Retina (tissue), 1 donor: ENCODE data around the gene MSL3.

Experiments
- DNase-seq: peaks from one replicate; pipeline ENCODE4 v3.0.0-alpha.2; 2016

MSL3 gene

GRCh38 chrX:11757719-11758399 is at the start of gene MSL3:
Gene MSL3, plus strand, starts transcription at chrX:11758237. Its CDS starts 27 bp downstream, at chrX:11758264.
- peak; percentile 82 for DNase-seq

- no peak for DNase-seq
Measured at GRCh38 chrX:11722304-11722703, 35.7 kb upstream of the MSL3 start.

- peak; percentile 21 for DNase-seq
Measured at GRCh38 chrX:11724122-11725017, 33.7 kb upstream of the MSL3 start.

GRCh38 chrX:11725631-11726442 is 32.2 kb upstream of the MSL3 start:
- DNase-seq, result no peak

- DNase-seq, result no peak
Measured at GRCh38 chrX:11728556-11728955, 29.5 kb upstream of the MSL3 start.

GRCh38 chrX:11733614-11734013 is 24.4 kb upstream of the MSL3 start:
- DNase-seq, result no peak

- DNase-seq, result no peak
Measured at GRCh38 chrX:11739776-11740175, 18.3 kb upstream of the MSL3 start.

GRCh38 chrX:11740794-11741193 is 17.2 kb upstream of the MSL3 start:
- no peak for DNase-seq

GRCh38 chrX:11741574-11741973 is 16.5 kb upstream of the MSL3 start:
- no peak for DNase-seq

- DNase-seq, result no peak
Measured at GRCh38 chrX:11745881-11746280, 12.2 kb upstream of the MSL3 start.

GRCh38 chrX:11750046-11750445 is 8.0 kb upstream of the MSL3 start:
- DNase-seq, result no peak

- DNase-seq, result no peak
Measured at GRCh38 chrX:11750694-11751093, 7.3 kb upstream of the MSL3 start.

- DNase-seq, result no peak
Measured at GRCh38 chrX:11751261-11751660, 6.8 kb upstream of the MSL3 start.

- no peak for DNase-seq
Measured at GRCh38 chrX:11753668-11754067, 4.4 kb upstream of the MSL3 start.

- DNase-seq, result no peak
Measured at GRCh38 chrX:11754958-11755645, 2.9 kb upstream of the MSL3 start.

- DNase-seq, result no peak
Measured at GRCh38 chrX:11755724-11756123, 2.3 kb upstream of the MSL3 start.

- DNase-seq, result peak; percentile 4
Measured at GRCh38 chrX:11756354-11757318, 1.4 kb upstream of the MSL3 start.

GRCh38 chrX:11757397-11757718 is 679 bp upstream of the MSL3 start:
- DNase-seq, result no peak

GRCh38 chrX:11758400-11759171 is 549 bp downstream of the MSL3 start:
- peak; percentile 87 for DNase-seq

GRCh38 chrX:11759172-11759460 is 1.1 kb downstream of the MSL3 start:
- DNase-seq, result peak; percentile 73
